ENCODE results near the gene KRT34.
"Not testable (repeated sequence)": the region's sequence is repeated elsewhere in the genome, so short reads cannot be mapped to it uniquely, and the experiment has no call there.

Gene KRT34

GRCh38 chr17:41366070-41366469 is 16.0 kb downstream of the KRT34 start:
- no peak for DNase-seq (ENCODE audit: low spot score)

GRCh38 chr17:41363881-41364280 is 18.2 kb downstream of the KRT34 start:
- DNase-seq (ENCODE audit: low spot score) = no peak

GRCh38 chr17:41360296-41360995 is 21.7 kb downstream of the KRT34 start:
- DNase-seq (ENCODE audit: low spot score) = peak; percentile 48

- DNase-seq (ENCODE audit: low spot score) = no peak
These were observed 27.6 kb downstream of the KRT34 start for GRCh38 chr17:41354536-41354935.

- no peak for DNase-seq (ENCODE audit: low spot score)
These were observed 29.3 kb downstream of the KRT34 start for GRCh38 chr17:41352597-41353366.

GRCh38 chr17:41351177-41351576 is 30.9 kb downstream of the KRT34 start:
- no peak for DNase-seq (ENCODE audit: low spot score)

GRCh38 chr17:41350381-41350878 is 31.7 kb downstream of the KRT34 start, which contains the start of gene KRT33A:
TSS of gene KRT33A (minus strand) at chr17:41350828. CDS start at chr17:41350767, 61 bp downstream.
- DNase-seq (ENCODE audit: low spot score) = not testable (repeated sequence)

- DNase-seq (ENCODE audit: low spot score) = no peak
These were observed 34.0 kb downstream of the KRT34 start for GRCh38 chr17:41347869-41348760.

GRCh38 chr17:41346421-41346820 is 35.7 kb downstream of the KRT34 start:
- DNase-seq (ENCODE audit: low spot score) = not testable (repeated sequence)

GRCh38 chr17:41345992-41346391 is 36.1 kb downstream of the KRT34 start:
- no peak for DNase-seq (ENCODE audit: low spot score)

- no peak for DNase-seq (ENCODE audit: low spot score)
These were observed 39.1 kb downstream of the KRT34 start for GRCh38 chr17:41343029-41343428.

- DNase-seq (ENCODE audit: low spot score) = no peak
These were observed 40.9 kb downstream of the KRT34 start for GRCh38 chr17:41340934-41341861.

- no peak for DNase-seq (ENCODE audit: low spot score)
These were observed 41.6 kb downstream of the KRT34 start for GRCh38 chr17:41340494-41340893.

GRCh38 chr17:41339571-41340172 is 42.4 kb downstream of the KRT34 start:
- no peak for DNase-seq (ENCODE audit: low spot score)

- peak; percentile 32 for DNase-seq (ENCODE audit: low spot score)
These were observed 43.1 kb downstream of the KRT34 start for GRCh38 chr17:41338961-41339485.

- DNase-seq (ENCODE audit: low spot score) = no peak
These were observed 46.4 kb downstream of the KRT34 start for GRCh38 chr17:41335747-41336146.

GRCh38 chr17:41334385-41335305 is 47.5 kb downstream of the KRT34 start:
- DNase-seq (ENCODE audit: low spot score) = no peak

- DNase-seq (ENCODE audit: low spot score) = no peak
These were observed 48.3 kb downstream of the KRT34 start for GRCh38 chr17:41333836-41334235.

GRCh38 chr17:41333098-41333497 is 49.0 kb downstream of the KRT34 start:
- DNase-seq (ENCODE audit: low spot score) = no peak
